ENCODE results near the gene BSG.

DNA sequence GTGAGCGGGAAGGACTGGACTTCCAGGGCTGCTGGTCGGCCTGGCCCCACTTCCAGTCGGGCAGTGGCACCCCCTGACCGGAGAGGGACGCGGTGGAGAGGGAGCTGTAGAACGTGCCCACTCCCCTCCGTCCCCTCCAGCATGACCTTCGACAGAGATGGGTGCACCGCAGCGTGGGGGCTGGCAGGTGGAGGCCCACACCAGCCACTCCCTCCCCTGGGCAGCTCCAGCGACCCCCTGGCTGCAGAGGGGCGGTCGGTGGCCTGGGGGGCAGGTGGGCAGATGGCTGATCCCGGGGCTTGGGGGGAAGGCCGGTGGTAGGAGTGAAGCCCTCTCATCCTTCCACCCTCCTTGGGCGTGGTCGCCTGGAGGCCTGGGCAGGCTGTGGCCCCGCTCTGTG is 19.7 kb downstream of the BSG start:
- TF ChIP-seq CTCF (conservative IDR thresholded peaks at IDR 0.05; ENCODE audit: low read length) (no peak), EZH2phosphoT487 (IDR thresholded peaks at IDR 0.05; ENCODE audit: borderline replicate concordance) (no peak)

All from Loucy (cell line).